Prostate gland (tissue), 2 donors: ENCODE data around the gene STYXL2. TPM values are rescaled to one million over a fixed set of nuclear protein-coding genes. Genes with fewer than 3 reads are reported as not detected.

ENCODE experiments used
- DNase-seq: peaks from one replicate; pipeline ENCODE4 v3.0.0-alpha.2; 2019; ENCODE audit warnings: low spot score
- H3K27ac ChIP-seq, 2 donors: fragments of 200-600 bp; sonication (generic); 2 replicates each; pipeline ENCODE4 v1.5.1; 2017 to 2019
- H3K27me3 ChIP-seq: fragments of 200-600 bp; sonication (generic); replicated peaks from 2 replicates; pipeline ENCODE4 v1.5.1; 2019; ENCODE audit not compliant: insufficient read depth
- H3K36me3 ChIP-seq, 2 donors: fragments of 200-600 bp; sonication (generic); 1 replicate in 1 of 2; 2 replicates in 1 of 2; pipeline versions ENCODE4 v1.5.1 to v1.8.1; 2017 to 2019
- H3K4me1 ChIP-seq: fragments of 200-600 bp; sonication (generic); replicated peaks from 2 replicates; pipeline ENCODE4 v1.5.1; 2019
- H3K4me3 ChIP-seq, 2 donors: fragments of 200-600 bp; sonication (generic); 2 replicates each; pipeline ENCODE4 v1.5.1; 2017 to 2019
- H3K9me3 ChIP-seq: fragments of 200-600 bp; sonication (generic); 2 replicates; pipeline ENCODE4 v1.5.1; 2017
- POLR2A ChIP-seq: fragments of 450-650 bp; IDR thresholded peaks from one replicate; pipeline ENCODE4 v1.6.1; 2016; ENCODE audit warnings: antibody characterized with exemption, mild to moderate bottlenecking
- POLR2AphosphoS5 ChIP-seq: sonication (generic); formaldehyde crosslinking; IDR thresholded peaks from one replicate; pipeline ENCODE4 v1.6.1; 2017; ENCODE audit warnings: antibody characterized with exemption
- WGBS: methylation state at CpG from one replicate; pipeline ENCODE4 v1.1.5; 2018; 5-methylcytosine and 5-hydroxymethylcytosine counted together
- intact Hi-C: fragments of 100-400 bp; cut with DNase I; formaldehyde crosslinking; loops from one replicate; pipeline ENCODE4 v1.14.2; 2022
- total RNA-seq, 2 donors: library from RNA; depleted of rRNA; stranded (reverse); fragments of >200 nt; gene quantifications; one replicate each; pipeline ENCODE4 v1.1.0, GENCODE V29; 2016
- TF ChIP-seq, protein P1 (sequence below), 4 experiments: fragments of 200-600 bp in 2 of 4; fragments of 450-650 bp in 2 of 4; sonication (generic) in 2 of 4; IDR thresholded peaks; 1 replicate in 3 of 4; 2 replicates in 1 of 4; pipeline ENCODE4 v1.5.1; 2016 to 2019; ENCODE audit warnings: antibody characterized with exemption in 4 of 4, mild to moderate bottlenecking in 2 of 4, moderate library complexity in 2 of 4

The STYXL2 gene
- total RNA-seq, 2 donors from 2014 or later: 0.34 to 1.5 TPM

DNA sequence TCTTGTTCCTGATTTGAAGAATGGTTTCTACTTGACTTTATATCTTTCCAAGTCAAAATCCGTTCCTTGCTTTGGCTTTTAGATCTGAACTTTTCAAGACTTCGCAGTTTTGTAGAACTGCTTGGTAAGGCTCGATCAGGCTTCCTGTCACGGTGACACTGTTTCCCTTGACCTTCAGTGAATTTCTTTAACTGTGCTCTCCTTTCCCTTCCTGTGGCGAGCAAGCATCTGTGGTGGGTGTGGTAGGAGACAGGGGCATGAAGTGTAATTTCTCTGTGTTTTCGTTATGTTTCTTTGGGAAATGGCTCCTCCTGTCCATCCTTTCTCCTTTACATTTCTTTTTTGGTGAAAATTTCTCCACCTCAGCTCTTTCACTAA is 10.4 kb downstream of the STYXL2 start:
- WGBS: 81% methylated on average over 6 of the region's 6 CpGs
- H3K4me3 ChIP-seq: no peak overlapping the region
- H3K27ac ChIP-seq: no peak overlapping the region
- H3K27me3 ChIP-seq: no peaks in the 10 kb centered on the region
- no peaks in the 10 kb centered on the region for H3K9me3 ChIP-seq
- intact Hi-C loops: no loop called here
- no peak for DNase-seq
- no peak for TF ChIP-seq POLR2A
- TF ChIP-seq, protein P1, sequence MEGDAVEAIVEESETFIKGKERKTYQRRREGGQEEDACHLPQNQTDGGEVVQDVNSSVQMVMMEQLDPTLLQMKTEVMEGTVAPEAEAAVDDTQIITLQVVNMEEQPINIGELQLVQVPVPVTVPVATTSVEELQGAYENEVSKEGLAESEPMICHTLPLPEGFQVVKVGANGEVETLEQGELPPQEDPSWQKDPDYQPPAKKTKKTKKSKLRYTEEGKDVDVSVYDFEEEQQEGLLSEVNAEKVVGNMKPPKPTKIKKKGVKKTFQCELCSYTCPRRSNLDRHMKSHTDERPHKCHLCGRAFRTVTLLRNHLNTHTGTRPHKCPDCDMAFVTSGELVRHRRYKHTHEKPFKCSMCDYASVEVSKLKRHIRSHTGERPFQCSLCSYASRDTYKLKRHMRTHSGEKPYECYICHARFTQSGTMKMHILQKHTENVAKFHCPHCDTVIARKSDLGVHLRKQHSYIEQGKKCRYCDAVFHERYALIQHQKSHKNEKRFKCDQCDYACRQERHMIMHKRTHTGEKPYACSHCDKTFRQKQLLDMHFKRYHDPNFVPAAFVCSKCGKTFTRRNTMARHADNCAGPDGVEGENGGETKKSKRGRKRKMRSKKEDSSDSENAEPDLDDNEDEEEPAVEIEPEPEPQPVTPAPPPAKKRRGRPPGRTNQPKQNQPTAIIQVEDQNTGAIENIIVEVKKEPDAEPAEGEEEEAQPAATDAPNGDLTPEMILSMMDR (IDR thresholded peaks at IDR 0.05): no peak
- no peak for TF ChIP-seq POLR2AphosphoS5
- no peaks in the 10 kb centered on the region for H3K36me3 ChIP-seq
- no peaks in the 10 kb centered on the region for H3K4me1 ChIP-seq

DNA sequence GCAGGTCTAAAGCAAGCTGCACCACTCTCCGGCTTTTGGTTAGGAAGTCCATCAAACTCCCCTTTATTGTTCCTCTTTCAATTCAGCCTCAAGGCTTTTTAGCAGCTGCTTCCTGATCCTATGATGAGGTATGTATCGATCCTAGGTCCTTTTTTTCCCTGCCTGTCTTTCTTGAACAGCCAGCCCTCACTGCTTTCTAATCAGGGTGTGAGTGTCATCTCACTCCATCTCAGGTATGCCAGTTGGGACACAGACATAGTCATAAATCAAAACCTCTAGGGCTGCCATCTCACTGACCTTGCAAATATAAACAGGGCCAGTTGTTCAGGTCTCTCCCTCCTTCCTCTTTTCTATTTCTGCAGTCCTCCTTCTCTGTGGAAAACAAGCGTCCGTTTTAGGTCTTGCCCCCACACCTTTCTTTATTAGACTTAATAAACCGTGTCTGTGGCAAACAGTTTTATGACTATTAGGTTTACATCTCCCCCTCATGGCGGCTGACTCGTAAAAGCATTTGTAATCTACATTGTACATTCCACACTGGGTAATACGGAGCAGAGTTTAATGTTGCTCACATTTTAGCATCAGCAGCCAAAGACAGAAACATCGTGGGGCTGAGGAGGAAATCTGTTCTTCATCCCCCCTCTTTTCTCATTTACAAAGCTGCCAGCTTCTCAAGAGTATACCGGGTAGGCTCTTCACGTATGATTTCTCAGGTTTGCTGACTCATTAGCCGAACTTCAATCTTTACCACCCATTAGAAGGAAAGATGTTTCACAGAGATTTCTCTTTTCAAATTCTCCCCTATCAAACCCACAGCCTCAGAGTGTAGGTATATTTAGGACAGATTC is 11.6 kb downstream of the STYXL2 start:
- intact Hi-C loops: no loop called here
- DNase-seq: no peak
- H3K4me1 ChIP-seq: no peaks in the 10 kb centered on the region
- H3K27ac ChIP-seq: no peak overlapping the region
- H3K9me3 ChIP-seq: no peaks in the 10 kb centered on the region
- no peak overlapping the region for H3K4me3 ChIP-seq
- TF ChIP-seq, protein P1 (IDR thresholded peaks at IDR 0.05): no peak
- TF ChIP-seq POLR2A (no peak), POLR2AphosphoS5 (no peak)
- H3K36me3 ChIP-seq: no peaks in the 10 kb centered on the region
- no peaks in the 10 kb centered on the region for H3K27me3 ChIP-seq
- 29% methylated on average over 12 of the region's 12 CpGs for WGBS

DNA sequence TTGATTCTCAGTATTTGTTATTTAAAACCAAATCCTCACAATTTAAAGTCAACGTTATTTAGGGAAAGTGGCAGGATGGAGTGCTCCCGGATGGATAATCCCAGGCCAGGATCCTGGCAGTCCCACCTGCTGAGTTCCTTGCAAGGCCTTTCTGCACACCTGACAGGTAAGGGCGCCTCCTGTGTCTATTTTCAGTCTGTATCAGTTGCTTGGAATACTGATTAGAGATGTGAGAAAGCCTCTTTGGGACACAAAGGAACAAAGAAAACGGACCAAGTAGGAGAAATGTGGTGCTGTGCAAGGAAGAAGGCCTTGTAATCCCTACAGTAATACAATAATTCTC is 12.2 kb downstream of the STYXL2 start:
- no peak for DNase-seq
- Histone ChIP-seq H3K27me3 (no peaks in the 10 kb centered on the region), H3K4me3 (no peak overlapping the region), H3K4me1 (no peaks in the 10 kb centered on the region), H3K9me3 (no peaks in the 10 kb centered on the region), H3K27ac (no peak overlapping the region), H3K36me3 (no peaks in the 10 kb centered on the region)
- intact Hi-C loops: no loop called here
- WGBS: 85% methylated on average over 4 of the region's 4 CpGs
- TF ChIP-seq POLR2A (no peak), POLR2AphosphoS5 (no peak)
- TF ChIP-seq, protein P1 (IDR thresholded peaks at IDR 0.05): no peak

DNA sequence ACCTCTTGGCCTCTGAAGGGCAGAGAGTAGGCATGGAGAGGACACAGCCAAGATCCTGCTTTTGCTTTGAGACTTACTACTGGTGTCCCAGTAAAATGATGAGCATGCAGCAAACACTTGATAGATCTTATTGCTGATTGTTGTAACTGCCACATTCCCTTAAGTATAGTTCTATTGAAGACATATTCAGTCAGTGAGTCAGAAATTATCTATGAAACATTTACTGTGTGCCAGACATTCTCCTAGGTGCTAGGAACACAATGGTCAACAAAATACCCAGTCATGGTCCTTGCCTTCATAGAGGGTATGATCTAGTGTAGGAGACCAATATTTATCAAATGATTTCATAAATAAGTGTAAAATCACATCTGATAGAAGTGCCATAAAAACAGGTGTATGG is 13.6 kb downstream of the STYXL2 start:
- intact Hi-C loops: no loop called here
- TF ChIP-seq POLR2AphosphoS5 (no peak), POLR2A (no peak)
- TF ChIP-seq, protein P1 (IDR thresholded peaks at IDR 0.05): no peak
- H3K4me3 ChIP-seq: no peak overlapping the region
- no peaks in the 10 kb centered on the region for H3K9me3 ChIP-seq
- no peaks in the 10 kb centered on the region for H3K4me1 ChIP-seq
- H3K27ac ChIP-seq: no peak overlapping the region
- H3K36me3 ChIP-seq: no peaks in the 10 kb centered on the region
- H3K27me3 ChIP-seq: no peaks in the 10 kb centered on the region
- DNase-seq: no peak

DNA sequence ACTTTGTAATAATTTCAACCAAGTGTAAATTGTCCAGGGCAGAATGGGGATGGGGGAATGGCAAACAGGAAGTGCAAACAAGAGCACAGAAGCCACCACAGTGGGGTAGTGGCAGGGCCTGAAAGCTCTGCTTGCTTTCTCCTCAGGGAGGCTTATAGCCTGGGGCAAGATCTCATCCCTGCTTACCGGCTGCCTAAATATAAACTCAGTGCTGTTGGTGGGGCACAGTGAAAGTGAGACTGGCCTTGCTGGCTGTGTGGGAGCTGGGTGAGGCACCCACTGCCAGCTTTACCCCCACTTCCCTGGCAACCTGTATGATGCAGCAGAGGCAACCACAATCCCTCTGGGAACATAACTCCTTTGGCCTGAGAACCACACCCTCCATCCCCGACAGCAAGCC is 15.2 kb downstream of the STYXL2 start:
- DNase-seq: no peak
- 57% methylated on average over 2 of the region's 2 CpGs for WGBS
- Histone ChIP-seq H3K36me3 (no peaks in the 10 kb centered on the region), H3K27me3 (no peaks in the 10 kb centered on the region), H3K27ac (no peak overlapping the region), H3K4me1 (no peaks in the 10 kb centered on the region), H3K9me3 (no peaks in the 10 kb centered on the region), H3K4me3 (no peak overlapping the region)
- TF ChIP-seq POLR2A (no peak), POLR2AphosphoS5 (no peak)
- TF ChIP-seq, protein P1 (IDR thresholded peaks at IDR 0.05): no peak
- intact Hi-C loops: no loop called here
